Hepatocyte (in vitro differentiated cells): ENCODE results near the gene FAM13C.

Experiments used
- EZH2 ChIP-seq: fragments of 200-600 bp; sonication (generic); IDR thresholded peaks from 2 replicates; pipeline ENCODE4 v1.6.1; 2016; ENCODE audit warnings: antibody characterized with exemption, mild to moderate bottlenecking, borderline replicate concordance
- EZH2phosphoT487 ChIP-seq: fragments of 200-600 bp; sonication (generic); IDR thresholded peaks from one replicate; pipeline ENCODE4 v1.6.1; 2018; ENCODE audit warnings: antibody characterized with exemption, mild to moderate bottlenecking, low read depth, moderate library complexity; ENCODE audit not compliant: unreplicated experiment, severe bottlenecking
- TF ChIP-seq, protein P1 (sequence below): fragments of 200-600 bp; sonication (generic); IDR thresholded peaks from 2 replicates; pipeline ENCODE4 v1.5.1; 2016; ENCODE audit warnings: antibody characterized with exemption, mild to moderate bottlenecking; ENCODE audit not compliant: poor library complexity

DNA sequence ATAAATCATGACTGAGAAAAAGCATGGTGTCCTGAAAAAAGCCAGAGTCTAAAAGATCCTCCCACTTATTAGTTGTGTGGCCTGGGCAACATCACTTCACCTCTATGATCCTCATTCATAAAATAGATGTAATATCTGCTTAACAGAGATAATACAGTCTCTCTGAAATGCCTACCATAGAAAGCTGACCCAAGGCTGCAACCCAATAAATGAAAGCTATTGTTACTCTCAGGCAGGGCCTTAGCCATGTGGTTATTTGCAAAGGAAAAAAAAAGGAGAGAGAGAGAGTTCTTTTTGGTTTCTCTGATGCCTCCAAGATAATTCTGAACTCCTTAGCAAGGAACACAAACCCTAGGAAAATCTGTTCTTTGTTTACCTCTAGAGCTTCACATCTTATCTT is 7.9 kb downstream of the FAM13C start:
- TF ChIP-seq, protein P1, sequence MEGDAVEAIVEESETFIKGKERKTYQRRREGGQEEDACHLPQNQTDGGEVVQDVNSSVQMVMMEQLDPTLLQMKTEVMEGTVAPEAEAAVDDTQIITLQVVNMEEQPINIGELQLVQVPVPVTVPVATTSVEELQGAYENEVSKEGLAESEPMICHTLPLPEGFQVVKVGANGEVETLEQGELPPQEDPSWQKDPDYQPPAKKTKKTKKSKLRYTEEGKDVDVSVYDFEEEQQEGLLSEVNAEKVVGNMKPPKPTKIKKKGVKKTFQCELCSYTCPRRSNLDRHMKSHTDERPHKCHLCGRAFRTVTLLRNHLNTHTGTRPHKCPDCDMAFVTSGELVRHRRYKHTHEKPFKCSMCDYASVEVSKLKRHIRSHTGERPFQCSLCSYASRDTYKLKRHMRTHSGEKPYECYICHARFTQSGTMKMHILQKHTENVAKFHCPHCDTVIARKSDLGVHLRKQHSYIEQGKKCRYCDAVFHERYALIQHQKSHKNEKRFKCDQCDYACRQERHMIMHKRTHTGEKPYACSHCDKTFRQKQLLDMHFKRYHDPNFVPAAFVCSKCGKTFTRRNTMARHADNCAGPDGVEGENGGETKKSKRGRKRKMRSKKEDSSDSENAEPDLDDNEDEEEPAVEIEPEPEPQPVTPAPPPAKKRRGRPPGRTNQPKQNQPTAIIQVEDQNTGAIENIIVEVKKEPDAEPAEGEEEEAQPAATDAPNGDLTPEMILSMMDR, result no peak
- TF ChIP-seq EZH2 (no peak), EZH2phosphoT487 (no peak)
